Tibial nerve (tissue), 3 donors: ENCODE measurements around the gene OR2V1.

Experiments
- EP300 ChIP-seq, 2 donors: sonication (generic); formaldehyde crosslinking; IDR thresholded peaks; one replicate each; pipeline ENCODE4 v1.6.1; 2017; ENCODE audit warnings: antibody characterized with exemption in 2 of 2, mild to moderate bottlenecking in 1 of 2
- POLR2A ChIP-seq, 2 donors: fragments of 450-650 bp; IDR thresholded peaks; one replicate each; pipeline ENCODE4 v1.6.1; 2017; ENCODE audit warnings: antibody characterized with exemption in 2 of 2, mild to moderate bottlenecking in 2 of 2, moderate library complexity in 2 of 2

GRCh38 chr5:181151146-181151545, 20.2 kb upstream of the OR2V1 start:
- no peak for TF ChIP-seq POLR2A (IDR thresholded peaks at IDR 0.05)
- no peak for TF ChIP-seq EP300 (IDR thresholded peaks at IDR 0.05)
